OCI-LY1 (cell line): ENCODE results near the gene KLRD1.
A peak's percentile ranks its signal among the peaks of the same experiment; 100 is the strongest.

Experiments
- H2AFZ ChIP-seq: fragments of 200-600 bp; sonication (generic), shearing (Covaris generic); 2 replicates; pipeline ENCODE4 v1.6.0; 2014; ENCODE audit warnings: antibody characterized with exemption, mild to moderate bottlenecking, low read length
- H3F3A ChIP-seq: fragments of 200-600 bp; sonication (generic), shearing (Covaris generic); 2 replicates; pipeline ENCODE4 v1.6.0; 2014; ENCODE audit warnings: mild to moderate bottlenecking, antibody characterized with exemption, low read length, moderate library complexity; ENCODE audit not compliant: insufficient read depth
- H3K27ac ChIP-seq: fragments of 200-600 bp; sonication (generic); 2 replicates; pipeline ENCODE4 v1.5.1; 2014; ENCODE audit warnings: low read length, mixed run types, mild to moderate bottlenecking, low read depth; ENCODE audit not compliant: poor library complexity, severe bottlenecking
- H3K27me3 ChIP-seq: fragments of 200-600 bp; sonication (generic); 2 replicates; pipeline ENCODE4 v1.6.0; 2014; ENCODE audit warnings: antibody characterized with exemption, mild to moderate bottlenecking, low read length, moderate library complexity; ENCODE audit not compliant: insufficient read depth
- H3K36me3 ChIP-seq: fragments of 200-600 bp; sonication (generic); 2 replicates; pipeline ENCODE4 v1.6.1; 2014; ENCODE audit warnings: mild to moderate bottlenecking, antibody characterized with exemption, low read length, moderate library complexity, mixed read lengths; ENCODE audit not compliant: insufficient read depth
- H3K4me1 ChIP-seq: fragments of 200-600 bp; sonication (generic); 2 replicates; pipeline ENCODE4 v1.5.1; 2014; ENCODE audit warnings: mild to moderate bottlenecking, low read length, moderate library complexity; ENCODE audit not compliant: insufficient read depth, severe bottlenecking
- H3K4me2 ChIP-seq: fragments of 200-600 bp; sonication (generic), shearing (Covaris generic); 2 replicates; pipeline ENCODE4 v1.6.1; 2014; ENCODE audit warnings: low read length
- H3K4me3 ChIP-seq: fragments of 200-600 bp; sonication (generic); 2 replicates; pipeline ENCODE4 v1.5.1; 2014; ENCODE audit warnings: low read length, low read depth, mild to moderate bottlenecking, mixed read lengths; ENCODE audit not compliant: poor library complexity, severe bottlenecking
- H3K79me2 ChIP-seq: fragments of 200-600 bp; shearing (Covaris generic); 2 replicates; pipeline ENCODE4 v1.6.1; 2016; ENCODE audit warnings: mixed run types, low read length, mixed read lengths; ENCODE audit not compliant: insufficient read depth
- H3K9ac ChIP-seq: fragments of 200-600 bp; sonication (generic), shearing (Covaris generic); 2 replicates; pipeline ENCODE4 v1.6.1; 2014; ENCODE audit warnings: mild to moderate bottlenecking, low read length, mixed read lengths
- H3K9me2 ChIP-seq: fragments of 200-600 bp; sonication (generic), shearing (Covaris generic); 2 replicates; pipeline ENCODE4 v1.6.1; 2014; ENCODE audit warnings: low read depth, mild to moderate bottlenecking, low read length, mixed read lengths
- H3K9me3 ChIP-seq: fragments of 200-600 bp; shearing (Covaris generic); 2 replicates; pipeline ENCODE4 v1.6.1; 2014; ENCODE audit warnings: low read length, mixed read lengths
- H4K20me1 ChIP-seq: fragments of 200-600 bp; sonication (generic), shearing (Covaris generic); 2 replicates; pipeline ENCODE4 v1.6.0; 2016; ENCODE audit warnings: mild to moderate bottlenecking, low read length; ENCODE audit not compliant: insufficient read depth
- CTCF ChIP-seq: fragments of 200-600 bp; sonication (generic), shearing (Covaris generic); IDR thresholded peaks from 2 replicates; pipeline ENCODE4 v1.5.1; 2017; ENCODE audit warnings: mild to moderate bottlenecking, antibody characterized with exemption, low read length, moderate library complexity, mixed read lengths
- EZH2 ChIP-seq: fragments of 200-600 bp; sonication (generic), shearing (Covaris generic); IDR thresholded peaks from 2 replicates; pipeline ENCODE4 v1.8.0; 2017; ENCODE audit warnings: borderline replicate concordance, mixed run types, mild to moderate bottlenecking, antibody characterized with exemption, low read length, moderate library complexity, mixed read lengths

The KLRD1 gene

GRCh38 chr12:10305411-10305810 lies 2.3 kb upstream of the KLRD1 start:
- Histone ChIP-seq H3K36me3 (no peaks in the 10 kb centered on the region), H2AFZ (no peak overlapping the region), H3K9ac (no peak overlapping the region), H3K9me2 (no peaks in the 10 kb centered on the region), H3K4me3 (no peak overlapping the region), H3K9me3 (peaks cover 11% of the 10 kb centered on the region), H3K27me3 (no peaks in the 10 kb centered on the region), H3K27ac (no peak overlapping the region), H3F3A (no peaks in the 10 kb centered on the region), H3K79me2 (no peaks in the 10 kb centered on the region), H4K20me1 (no peaks in the 10 kb centered on the region), H3K4me2 (no peak overlapping the region), H3K4me1 (peaks cover 41% of the 10 kb centered on the region)
- no peak for TF ChIP-seq EZH2
- TF ChIP-seq CTCF = no peak

- Histone ChIP-seq H3K9ac (no peak overlapping the region), H3K79me2 (no peaks in the 10 kb centered on the region), H3K27me3 (no peaks in the 10 kb centered on the region), H3K27ac (peak overlapping the region; percentile 46), H3K9me2 (no peaks in the 10 kb centered on the region), H4K20me1 (no peaks in the 10 kb centered on the region), H3F3A (no peaks in the 10 kb centered on the region), H3K9me3 (no peaks in the 10 kb centered on the region), H3K4me3 (no peak overlapping the region), H2AFZ (peak overlapping the region; percentile 52; the same call in 1 of the 2 replicates), H3K4me2 (no peak overlapping the region), H3K36me3 (no peaks in the 10 kb centered on the region), H3K4me1 (peaks cover 58% of the 10 kb centered on the region)
- TF ChIP-seq CTCF = no peak
Observed at GRCh38 chr12:10310926-10311720, 3.5 kb downstream of the KLRD1 start.

- H3K4me3 ChIP-seq = no peak overlapping the region
- no peaks in the 10 kb centered on the region for H3K79me2 ChIP-seq
- no peak overlapping the region for H3K27ac ChIP-seq
- no peaks in the 10 kb centered on the region for H3K36me3 ChIP-seq
- no peaks in the 10 kb centered on the region for H3K27me3 ChIP-seq
- H3F3A ChIP-seq = no peaks in the 10 kb centered on the region
- H3K9me2 ChIP-seq = no peaks in the 10 kb centered on the region
- H3K9ac ChIP-seq = no peak overlapping the region
- no peaks in the 10 kb centered on the region for H4K20me1 ChIP-seq
- no peak overlapping the region for H3K4me2 ChIP-seq
- no peak overlapping the region for H2AFZ ChIP-seq
- H3K4me1 ChIP-seq = peaks cover 7% of the 10 kb centered on the region
- no peak for TF ChIP-seq EZH2
- TF ChIP-seq CTCF = no peak
- H3K9me3 ChIP-seq = 0 out of 2 replicates have a peak, but pooled peaks cover 4% of the 10 kb centered on the region
Observed at GRCh38 chr12:10319388-10319787, 11.7 kb downstream of the KLRD1 start.
